Gastrocnemius medialis (tissue), 4 donors: Measurements from ENCODE around the gene MAML3.

Experiments used
- POLR2A ChIP-seq, 2 donors: fragments of 450-650 bp; IDR thresholded peaks; one replicate each; pipeline ENCODE4 v1.6.1; 2017; ENCODE audit warnings: antibody characterized with exemption in 2 of 2, mild to moderate bottlenecking in 2 of 2, moderate library complexity in 2 of 2
- TF ChIP-seq, protein P1 (sequence below), 5 experiments: fragments of 450-650 bp in 3 of 5; fragments of 200-600 bp in 2 of 5; sonication (generic) in 2 of 5; IDR thresholded peaks in 4 of 5; conservative IDR thresholded peaks in 1 of 5; 1 replicate in 4 of 5; 2 replicates in 1 of 5; pipeline ENCODE4 v1.5.1; 2016 to 2019; ENCODE audit warnings: antibody characterized with exemption in 5 of 5, mild to moderate bottlenecking in 3 of 5, moderate library complexity in 3 of 5

DNA sequence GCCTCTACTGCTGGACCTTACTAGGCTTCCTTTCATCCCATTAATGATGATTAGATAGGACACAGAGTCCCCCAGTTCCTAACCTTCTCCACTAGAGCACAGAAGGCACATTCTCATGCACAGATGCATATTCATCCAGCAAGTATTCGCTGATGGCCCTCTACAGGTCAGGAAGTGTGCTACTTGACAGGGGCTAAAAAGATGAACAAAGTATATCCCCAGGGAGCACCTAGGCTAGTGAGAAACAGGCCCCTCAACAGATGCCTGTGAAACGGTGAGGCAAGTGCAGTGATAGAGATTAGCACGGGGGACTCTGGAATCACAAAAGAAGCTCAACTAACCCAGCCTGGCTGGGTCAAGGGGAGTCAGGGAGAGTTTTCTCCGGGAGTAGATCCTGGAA lies 392.5 kb downstream of the MAML3 start:
- TF ChIP-seq, protein P1, sequence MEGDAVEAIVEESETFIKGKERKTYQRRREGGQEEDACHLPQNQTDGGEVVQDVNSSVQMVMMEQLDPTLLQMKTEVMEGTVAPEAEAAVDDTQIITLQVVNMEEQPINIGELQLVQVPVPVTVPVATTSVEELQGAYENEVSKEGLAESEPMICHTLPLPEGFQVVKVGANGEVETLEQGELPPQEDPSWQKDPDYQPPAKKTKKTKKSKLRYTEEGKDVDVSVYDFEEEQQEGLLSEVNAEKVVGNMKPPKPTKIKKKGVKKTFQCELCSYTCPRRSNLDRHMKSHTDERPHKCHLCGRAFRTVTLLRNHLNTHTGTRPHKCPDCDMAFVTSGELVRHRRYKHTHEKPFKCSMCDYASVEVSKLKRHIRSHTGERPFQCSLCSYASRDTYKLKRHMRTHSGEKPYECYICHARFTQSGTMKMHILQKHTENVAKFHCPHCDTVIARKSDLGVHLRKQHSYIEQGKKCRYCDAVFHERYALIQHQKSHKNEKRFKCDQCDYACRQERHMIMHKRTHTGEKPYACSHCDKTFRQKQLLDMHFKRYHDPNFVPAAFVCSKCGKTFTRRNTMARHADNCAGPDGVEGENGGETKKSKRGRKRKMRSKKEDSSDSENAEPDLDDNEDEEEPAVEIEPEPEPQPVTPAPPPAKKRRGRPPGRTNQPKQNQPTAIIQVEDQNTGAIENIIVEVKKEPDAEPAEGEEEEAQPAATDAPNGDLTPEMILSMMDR (IDR thresholded peaks at IDR 0.05 in 4 of 5, conservative IDR thresholded peaks at IDR 0.05 in 1 of 5): peak in 3 of 5 experiments; percentile 9 to 30 (median 20)
- no peak for TF ChIP-seq POLR2A (IDR thresholded peaks at IDR 0.05)
